Activated CD8-positive, alpha-beta memory T cell treated with anti-CD3 and anti-CD28 coated beads, Interleukin-2, amount 50 U/mL, for 4 hours (primary cell): ENCODE measurements around the gene TSHZ1.

Experiments used
- DNase-seq: peaks from one replicate; pipeline ENCODE4 v3.0.0-alpha.2; 2020

TSHZ1 gene

GRCh38 chr18:75249175-75249518 lies 38.5 kb downstream of the TSHZ1 start:
- DNase-seq = no peak

GRCh38 chr18:75249672-75250470 lies 39.3 kb downstream of the TSHZ1 start:
- DNase-seq = no peak

- no peak for DNase-seq
Observed at GRCh38 chr18:75250471-75250821, 39.8 kb downstream of the TSHZ1 start.

- no peak for DNase-seq
Observed at GRCh38 chr18:75251466-75251865, 40.9 kb downstream of the TSHZ1 start.

GRCh38 chr18:75252136-75252535 lies 41.5 kb downstream of the TSHZ1 start:
- DNase-seq = no peak

- DNase-seq = no peak
Observed at GRCh38 chr18:75253043-75253442, 42.4 kb downstream of the TSHZ1 start.

GRCh38 chr18:75253784-75254183 lies 43.2 kb downstream of the TSHZ1 start:
- DNase-seq = no peak

GRCh38 chr18:75255094-75255493 lies 44.5 kb downstream of the TSHZ1 start:
- no peak for DNase-seq

- DNase-seq = no peak
Observed at GRCh38 chr18:75256376-75256775, 45.8 kb downstream of the TSHZ1 start.

GRCh38 chr18:75257605-75258004 lies 47.0 kb downstream of the TSHZ1 start:
- DNase-seq = no peak

- DNase-seq = no peak
Observed at GRCh38 chr18:75261430-75262223, 51.0 kb downstream of the TSHZ1 start.

- no peak for DNase-seq
Observed at GRCh38 chr18:75262511-75262910, 51.9 kb downstream of the TSHZ1 start.

- no peak for DNase-seq
Observed at GRCh38 chr18:75264195-75264594, 53.6 kb downstream of the TSHZ1 start.

- no peak for DNase-seq
Observed at GRCh38 chr18:75264926-75265597, 54.5 kb downstream of the TSHZ1 start.

GRCh38 chr18:75265872-75266271 lies 55.3 kb downstream of the TSHZ1 start:
- DNase-seq = no peak

- no peak for DNase-seq
Observed at GRCh38 chr18:75267643-75268363, 57.2 kb downstream of the TSHZ1 start.

GRCh38 chr18:75268364-75268646 lies 57.7 kb downstream of the TSHZ1 start:
- DNase-seq = no peak

- no peak for DNase-seq
Observed at GRCh38 chr18:75269124-75269680, 58.6 kb downstream of the TSHZ1 start.

- DNase-seq = no peak
Observed at GRCh38 chr18:75269696-75270095, 59.1 kb downstream of the TSHZ1 start.

- no peak for DNase-seq
Observed at GRCh38 chr18:75271952-75272351, 61.4 kb downstream of the TSHZ1 start.

GRCh38 chr18:75273817-75274216 lies 63.2 kb downstream of the TSHZ1 start:
- DNase-seq = no peak

- no peak for DNase-seq
Observed at GRCh38 chr18:75275226-75275625, 64.6 kb downstream of the TSHZ1 start.
